AG04450 (cell line): Measurements from ENCODE around the gene SOD3. TPM values are rescaled to one million over a fixed set of nuclear protein-coding genes. Genes with fewer than 3 reads are reported as not detected.

Source experiments
- CTCF ChIA-PET: fragments of 300-600, 350-600 bp; formaldehyde crosslinking; extraction: SDS; loops from one replicate; lab custom pipeline; 2022; ENCODE audit warnings: antibody characterized with exemption, inconsistent platforms; lab: Charles Lee
- POLR2A ChIA-PET: fragments of 350-600 bp; formaldehyde crosslinking; extraction: SDS; loops from one replicate; lab custom pipeline; 2021; ENCODE audit warnings: antibody characterized with exemption, inconsistent platforms; lab: Yijun Ruan, JAX
- DNase-seq: peaks from one replicate; pipeline ENCODE4 v3.0.0-alpha.2; 2011; ENCODE audit warnings: low read depth, low spot score
- H3K27ac ChIP-seq: one replicate; pipeline ENCODE4 v1.5.1; 2012; ENCODE audit warnings: low read depth, low read length, control low read depth
- H3K27me3 ChIP-seq: one replicate; pipeline ENCODE4 v1.6.0; 2012; ENCODE audit warnings: low read length; ENCODE audit not compliant: control insufficient read depth, insufficient read depth
- H3K4me3 ChIP-seq: 2 replicates; pipeline ENCODE4 v1.5.1; 2011; ENCODE audit warnings: mild to moderate bottlenecking, low read depth, low read length, control low read depth
- H3K9me3 ChIP-seq: 2 replicates; pipeline ENCODE4 v1.5.1; 2012; ENCODE audit warnings: low read length; ENCODE audit not compliant: control insufficient read depth, insufficient read depth
- polyA plus RNA-seq: library from polyadenylated mRNA; depleted of rRNA; stranded (reverse); fragments of >200 nt; gene quantifications from 2 replicates; pipeline ENCODE4 v1.2.3, GENCODE V29; 2011
- TF ChIP-seq, protein P1 (sequence below): IDR thresholded peaks from 2 replicates; pipeline ENCODE4 v1.5.1; 2011; ENCODE audit warnings: low read depth, low read length, control low read depth, inconsistent platforms

Gene SOD3
- polyA plus RNA-seq, 1 experiment, result 3.8 TPM

DNA sequence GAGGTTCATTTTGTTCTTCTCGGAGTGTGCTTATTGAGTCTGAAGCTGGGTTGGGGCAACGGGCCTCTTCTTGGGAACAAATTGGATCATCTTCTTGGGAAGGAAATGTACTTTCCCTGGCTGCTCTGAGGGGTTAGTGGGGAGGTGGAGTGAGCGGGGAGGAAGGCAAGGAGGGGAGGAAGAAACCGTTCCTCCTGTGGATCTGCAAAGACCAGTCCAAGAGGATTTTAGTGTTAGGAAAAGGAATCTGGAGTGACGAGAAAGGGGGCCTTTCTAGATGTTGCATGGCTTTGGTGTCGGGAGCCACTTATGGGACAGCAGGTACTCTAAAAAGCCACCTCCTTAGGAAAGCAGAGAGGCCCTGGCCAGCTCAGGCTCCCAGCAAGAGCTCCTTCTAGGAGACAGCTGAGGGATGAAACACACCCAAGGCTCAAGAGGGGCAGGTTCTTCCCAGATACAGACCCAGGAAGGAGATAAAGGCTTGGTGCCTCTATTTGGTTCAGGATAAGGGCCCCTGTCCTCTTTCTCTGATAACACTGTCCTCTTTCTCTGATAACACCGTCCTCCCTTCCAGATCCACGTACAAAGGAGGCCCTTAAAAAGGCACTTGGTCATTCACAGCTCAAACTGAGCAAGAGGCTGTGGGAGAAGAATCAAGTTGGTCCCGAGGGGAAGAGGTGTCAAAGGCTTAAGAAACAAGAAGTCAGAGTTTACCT is 451 bp downstream of the SOD3 start:
- TF ChIP-seq, protein P1, sequence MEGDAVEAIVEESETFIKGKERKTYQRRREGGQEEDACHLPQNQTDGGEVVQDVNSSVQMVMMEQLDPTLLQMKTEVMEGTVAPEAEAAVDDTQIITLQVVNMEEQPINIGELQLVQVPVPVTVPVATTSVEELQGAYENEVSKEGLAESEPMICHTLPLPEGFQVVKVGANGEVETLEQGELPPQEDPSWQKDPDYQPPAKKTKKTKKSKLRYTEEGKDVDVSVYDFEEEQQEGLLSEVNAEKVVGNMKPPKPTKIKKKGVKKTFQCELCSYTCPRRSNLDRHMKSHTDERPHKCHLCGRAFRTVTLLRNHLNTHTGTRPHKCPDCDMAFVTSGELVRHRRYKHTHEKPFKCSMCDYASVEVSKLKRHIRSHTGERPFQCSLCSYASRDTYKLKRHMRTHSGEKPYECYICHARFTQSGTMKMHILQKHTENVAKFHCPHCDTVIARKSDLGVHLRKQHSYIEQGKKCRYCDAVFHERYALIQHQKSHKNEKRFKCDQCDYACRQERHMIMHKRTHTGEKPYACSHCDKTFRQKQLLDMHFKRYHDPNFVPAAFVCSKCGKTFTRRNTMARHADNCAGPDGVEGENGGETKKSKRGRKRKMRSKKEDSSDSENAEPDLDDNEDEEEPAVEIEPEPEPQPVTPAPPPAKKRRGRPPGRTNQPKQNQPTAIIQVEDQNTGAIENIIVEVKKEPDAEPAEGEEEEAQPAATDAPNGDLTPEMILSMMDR, result no peak
- Histone ChIP-seq H3K4me3 (peak overlapping the region; percentile 52), H3K27ac (peak overlapping the region; percentile 68), H3K9me3 (peaks cover 4% of the 10 kb centered on the region; the same call in 1 of the 2 replicates), H3K27me3 (no peaks in the 10 kb centered on the region)
- ChIA-PET CTCF (interaction anchor here (0.8 kb wide), 1 partner anchor 13 kb away, joined by 3 read pairs; no protein-coding TSS in a partner anchor), POLR2A (interaction anchor here (0.7 kb wide), 1 partner anchor 212 kb away, joined by 3 read pairs; the partner anchor contains the start of gene DHX15)
- no peak for DNase-seq

GRCh38 chr4:24796620-24797019 is 1.2 kb downstream of the SOD3 start:
- TF ChIP-seq, protein P1, result no peak
- no peaks in the 10 kb centered on the region for H3K27me3 ChIP-seq
- POLR2A ChIA-PET, result no interaction called here
- H3K27ac ChIP-seq, result no peak overlapping the region
- no peak overlapping the region for H3K4me3 ChIP-seq
- no peak for DNase-seq
- CTCF ChIA-PET, result interaction anchor here (0.6 kb wide), 1 partner anchor 25 kb away, joined by 4 read pairs; no protein-coding TSS in a partner anchor
- H3K9me3 ChIP-seq, result peaks cover 4% of the 10 kb centered on the region; the same call in 1 of the 2 replicates

DNA sequence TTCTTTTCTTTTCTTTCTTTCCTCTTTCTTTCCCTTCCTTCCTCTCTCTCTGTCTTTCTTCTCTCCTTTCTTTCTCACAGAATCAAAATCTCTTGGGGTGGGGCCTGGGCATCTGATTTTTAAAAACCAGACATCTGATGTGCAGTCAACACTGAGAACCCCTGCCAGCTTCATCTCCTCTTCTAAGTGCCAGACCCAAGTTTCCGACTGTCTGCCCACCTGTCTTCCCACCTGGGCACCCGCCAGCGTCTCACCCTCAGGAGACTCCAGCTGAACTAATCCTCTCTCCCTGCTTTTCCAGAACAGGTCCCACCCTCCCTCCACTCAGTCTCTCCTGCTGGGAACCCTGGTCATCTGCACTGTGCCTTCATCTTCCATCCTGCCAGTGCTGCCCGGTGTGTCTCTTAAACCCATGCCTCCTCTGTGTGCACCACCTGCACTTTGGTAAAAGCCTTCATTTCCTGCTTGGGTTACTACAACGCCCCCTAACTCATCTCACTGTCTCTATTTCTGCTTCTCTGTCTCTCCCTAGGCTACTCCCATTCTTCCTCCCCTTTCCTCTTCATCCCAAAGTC is 2.8 kb downstream of the SOD3 start:
- ChIA-PET CTCF (no interaction called here), POLR2A (no interaction called here)
- Histone ChIP-seq H3K27me3 (no peaks in the 10 kb centered on the region), H3K9me3 (peaks cover 4% of the 10 kb centered on the region; the same call in 1 of the 2 replicates), H3K27ac (no peak overlapping the region), H3K4me3 (no peak overlapping the region)
- DNase-seq, result no peak
- TF ChIP-seq, protein P1, result no peak

DNA sequence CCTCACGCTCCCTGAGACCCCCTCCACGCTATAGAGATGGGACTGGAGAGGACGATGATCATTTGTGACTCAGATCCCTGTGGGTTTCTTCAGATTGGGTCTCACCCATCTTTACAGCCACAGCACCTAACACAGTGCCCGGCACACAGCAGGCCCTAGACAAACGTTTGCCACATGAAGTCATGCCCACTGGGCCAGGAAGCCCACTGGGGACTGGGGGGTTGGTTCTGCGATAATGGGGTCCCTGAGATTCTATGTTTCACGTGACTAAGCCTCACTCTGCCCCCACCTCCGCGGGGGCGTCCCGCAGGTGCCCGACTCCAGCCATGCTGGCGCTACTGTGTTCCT is 3.8 kb downstream of the SOD3 start:
- H3K27ac ChIP-seq, result no peak overlapping the region
- no peaks in the 10 kb centered on the region for H3K27me3 ChIP-seq
- H3K9me3 ChIP-seq, result peaks cover 4% of the 10 kb centered on the region; the same call in 1 of the 2 replicates
- TF ChIP-seq, protein P1, result no peak
- no peak overlapping the region for H3K4me3 ChIP-seq
- ChIA-PET CTCF (no interaction called here), POLR2A (no interaction called here)
- DNase-seq, result no peak
